ENCODE measurements around the gene SCRT2. TPM values are rescaled to one million over a fixed set of nuclear protein-coding genes. Genes with fewer than 3 reads are reported as not detected.
A peak's percentile ranks its signal among the peaks of the same experiment; 100 is the strongest.
"Not testable (repeated sequence)": the region's sequence is repeated elsewhere in the genome, so short reads cannot be mapped to it uniquely, and the experiment has no call there.

Gene SCRT2
- polyA plus RNA-seq, 12 donors: 0.03 to 0.18 (median 0.08) TPM; not detected in 9

- peak; percentile 80 for DNase-seq
Observed at GRCh38 chr20:653110-653589, 22.5 kb downstream of the SCRT2 start, which contains the start of gene SRXN1. TSS of gene SRXN1 (minus strand) at chr20:653200. CDS start at chr20:653185, 15 bp downstream.

- DNase-seq: no peak
Observed at GRCh38 chr20:652615-653109, 22.9 kb downstream of the SCRT2 start.

- no peak for DNase-seq
Observed at GRCh38 chr20:651713-652614, 23.6 kb downstream of the SCRT2 start.

GRCh38 chr20:650954-651353 lies 24.6 kb downstream of the SCRT2 start:
- no peak for DNase-seq

GRCh38 chr20:650281-650680 lies 25.3 kb downstream of the SCRT2 start:
- no peak for DNase-seq

GRCh38 chr20:647479-648019 lies 28.1 kb downstream of the SCRT2 start:
- no peak for DNase-seq

GRCh38 chr20:646868-647233 lies 28.8 kb downstream of the SCRT2 start:
- no peak for DNase-seq

GRCh38 chr20:646107-646867 lies 29.3 kb downstream of the SCRT2 start:
- no peak for DNase-seq

GRCh38 chr20:645318-646106 lies 30.1 kb downstream of the SCRT2 start:
- peak; percentile 88 for DNase-seq

- DNase-seq: no peak
Observed at GRCh38 chr20:644692-645317, 30.8 kb downstream of the SCRT2 start.

- no peak for DNase-seq
Observed at GRCh38 chr20:642398-643174, 33.0 kb downstream of the SCRT2 start.

- not testable (repeated sequence) for DNase-seq
Observed at GRCh38 chr20:642013-642397, 33.6 kb downstream of the SCRT2 start.

- DNase-seq: no peak
Observed at GRCh38 chr20:641516-641875, 34.1 kb downstream of the SCRT2 start.

GRCh38 chr20:640674-641515 lies 34.7 kb downstream of the SCRT2 start:
- no peak for DNase-seq

GRCh38 chr20:638579-638978 lies 37.0 kb downstream of the SCRT2 start:
- no peak for DNase-seq

GRCh38 chr20:637559-637958 lies 38.0 kb downstream of the SCRT2 start:
- no peak for DNase-seq

GRCh38 chr20:635893-636338 lies 39.7 kb downstream of the SCRT2 start:
- DNase-seq: no peak

- no peak for DNase-seq
Observed at GRCh38 chr20:635028-635892, 40.3 kb downstream of the SCRT2 start.

Data from muscle of arm (tissue), 12 donors.